Loucy (cell line): ENCODE data around the gene ATP11A.

Experiments used
- EZH2phosphoT487 ChIP-seq: fragments of 200-600 bp; IDR thresholded peaks from 2 replicates; pipeline ENCODE4 v1.6.1; 2018; ENCODE audit warnings: antibody characterized with exemption, mild to moderate bottlenecking, moderate library complexity, borderline replicate concordance
- TF ChIP-seq, protein P1 (sequence below): fragments of 200-600 bp; sonication (generic); conservative IDR thresholded peaks from 2 replicates; pipeline ENCODE4 v1.5.1; 2014; ENCODE audit warnings: mild to moderate bottlenecking, antibody characterized with exemption, low read length

DNA sequence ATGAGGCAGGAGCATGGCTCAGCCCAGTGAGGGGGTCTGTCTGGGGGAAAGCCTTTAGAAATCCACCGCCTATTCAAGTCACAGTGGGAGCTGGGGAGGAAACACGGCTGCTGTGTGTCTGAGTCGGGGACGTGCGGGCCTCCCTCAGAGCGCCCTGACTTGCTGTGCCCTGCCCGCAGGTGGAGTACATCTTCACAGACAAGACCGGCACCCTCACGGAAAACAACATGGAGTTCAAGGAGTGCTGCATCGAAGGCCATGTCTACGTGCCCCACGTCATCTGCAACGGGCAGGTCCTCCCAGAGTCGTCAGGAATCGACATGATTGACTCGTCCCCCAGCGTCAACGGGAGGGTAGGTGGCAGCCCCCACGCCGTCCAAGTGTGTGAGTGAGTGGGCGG, 141.4 kb downstream of the ATP11A start:
- TF ChIP-seq, protein P1, sequence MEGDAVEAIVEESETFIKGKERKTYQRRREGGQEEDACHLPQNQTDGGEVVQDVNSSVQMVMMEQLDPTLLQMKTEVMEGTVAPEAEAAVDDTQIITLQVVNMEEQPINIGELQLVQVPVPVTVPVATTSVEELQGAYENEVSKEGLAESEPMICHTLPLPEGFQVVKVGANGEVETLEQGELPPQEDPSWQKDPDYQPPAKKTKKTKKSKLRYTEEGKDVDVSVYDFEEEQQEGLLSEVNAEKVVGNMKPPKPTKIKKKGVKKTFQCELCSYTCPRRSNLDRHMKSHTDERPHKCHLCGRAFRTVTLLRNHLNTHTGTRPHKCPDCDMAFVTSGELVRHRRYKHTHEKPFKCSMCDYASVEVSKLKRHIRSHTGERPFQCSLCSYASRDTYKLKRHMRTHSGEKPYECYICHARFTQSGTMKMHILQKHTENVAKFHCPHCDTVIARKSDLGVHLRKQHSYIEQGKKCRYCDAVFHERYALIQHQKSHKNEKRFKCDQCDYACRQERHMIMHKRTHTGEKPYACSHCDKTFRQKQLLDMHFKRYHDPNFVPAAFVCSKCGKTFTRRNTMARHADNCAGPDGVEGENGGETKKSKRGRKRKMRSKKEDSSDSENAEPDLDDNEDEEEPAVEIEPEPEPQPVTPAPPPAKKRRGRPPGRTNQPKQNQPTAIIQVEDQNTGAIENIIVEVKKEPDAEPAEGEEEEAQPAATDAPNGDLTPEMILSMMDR, result no peak
- TF ChIP-seq EZH2phosphoT487, result no peak
